Activated CD4-positive, alpha-beta memory T cell treated with anti-CD3 and anti-CD28 coated beads for 36 hours (primary cell): ENCODE measurements around the gene HIKESHI. TPM values are rescaled to one million over a fixed set of nuclear protein-coding genes. Genes with fewer than 3 reads are reported as not detected.

ENCODE experiments used
- CTCF ChIA-PET: fragments of 350-600 bp; sonication (Branson Sonifier 250); formaldehyde crosslinking; loops from one replicate; lab custom pipeline; 2021; ENCODE audit warnings: antibody characterized with exemption, inconsistent platforms; lab: Charles Lee
- POLR2A ChIA-PET: fragments of 350-600 bp; sonication (Branson Sonifier 250); formaldehyde crosslinking; loops from one replicate; lab custom pipeline; 2021; ENCODE audit warnings: antibody characterized with exemption; lab: Charles Lee
- DNase-seq: peaks from one replicate; pipeline ENCODE4 v3.0.0-alpha.2; 2020
- H3K27ac Mint-ChIP-seq: one replicate; pipeline ENCODE4 v1.8.0; 2021; ENCODE audit warnings: mixed read lengths
- H3K27me3 Mint-ChIP-seq: one replicate; pipeline ENCODE4 v1.8.0; 2021; ENCODE audit warnings: mixed read lengths
- H3K36me3 Mint-ChIP-seq: one replicate; pipeline ENCODE4 v1.8.0; 2021; ENCODE audit warnings: mixed read lengths
- H3K4me1 Mint-ChIP-seq: one replicate; pipeline ENCODE4 v1.8.0; 2021; ENCODE audit warnings: low read depth, mixed read lengths
- H3K4me3 Mint-ChIP-seq: one replicate; pipeline ENCODE4 v1.8.0; 2021; ENCODE audit warnings: mild to moderate bottlenecking, mixed read lengths
- H3K9me3 Mint-ChIP-seq: one replicate; pipeline ENCODE4 v1.8.0; 2021; ENCODE audit warnings: mixed read lengths
- intact Hi-C: fragments of 100-400 bp; cut with micrococcal nuclease; formaldehyde crosslinking; loops from one replicate; pipeline ENCODE4 v1.15.1; 2023
- total RNA-seq, 2 experiments: library from RNA; stranded (reverse); gene quantifications; one replicate each; pipeline ENCODE4 v1.2.3, GENCODE V29; 2021

Gene HIKESHI
- total RNA-seq, 2 experiments from 2014 or later, result 53.1 to 55.1 TPM

DNA sequence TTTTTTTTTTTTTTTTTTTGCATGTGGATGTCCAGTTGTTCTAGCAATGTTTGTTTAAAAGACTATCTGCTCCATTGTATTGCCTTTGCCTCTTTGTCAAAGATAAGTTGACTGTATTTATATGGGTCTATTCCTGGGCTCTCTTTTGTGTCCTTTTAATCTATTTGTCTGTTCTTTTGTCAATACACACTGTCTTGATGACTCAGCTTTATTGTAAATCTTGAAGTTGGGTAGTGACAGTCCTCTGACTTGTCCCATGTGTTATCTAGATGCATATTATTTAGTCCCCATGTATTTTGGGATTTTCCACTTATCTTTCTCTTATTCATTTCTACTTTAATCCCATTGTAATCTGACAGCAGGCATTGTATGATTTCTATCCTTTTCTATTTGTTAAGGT is 75.9 kb downstream of the HIKESHI start:
- Mint-ChIP-seq H3K9me3 (peaks cover 4% of the 10 kb centered on the region), H3K4me1 (no peaks in the 10 kb centered on the region), H3K27me3 (peaks cover 9% of the 10 kb centered on the region), H3K4me3 (no peak overlapping the region), H3K27ac (no peak overlapping the region), H3K36me3 (peaks cover 1% of the 10 kb centered on the region)
- intact Hi-C loops, result no loop called here
- ChIA-PET CTCF (no interaction called here), POLR2A (no interaction called here)
- DNase-seq, result no peak

DNA sequence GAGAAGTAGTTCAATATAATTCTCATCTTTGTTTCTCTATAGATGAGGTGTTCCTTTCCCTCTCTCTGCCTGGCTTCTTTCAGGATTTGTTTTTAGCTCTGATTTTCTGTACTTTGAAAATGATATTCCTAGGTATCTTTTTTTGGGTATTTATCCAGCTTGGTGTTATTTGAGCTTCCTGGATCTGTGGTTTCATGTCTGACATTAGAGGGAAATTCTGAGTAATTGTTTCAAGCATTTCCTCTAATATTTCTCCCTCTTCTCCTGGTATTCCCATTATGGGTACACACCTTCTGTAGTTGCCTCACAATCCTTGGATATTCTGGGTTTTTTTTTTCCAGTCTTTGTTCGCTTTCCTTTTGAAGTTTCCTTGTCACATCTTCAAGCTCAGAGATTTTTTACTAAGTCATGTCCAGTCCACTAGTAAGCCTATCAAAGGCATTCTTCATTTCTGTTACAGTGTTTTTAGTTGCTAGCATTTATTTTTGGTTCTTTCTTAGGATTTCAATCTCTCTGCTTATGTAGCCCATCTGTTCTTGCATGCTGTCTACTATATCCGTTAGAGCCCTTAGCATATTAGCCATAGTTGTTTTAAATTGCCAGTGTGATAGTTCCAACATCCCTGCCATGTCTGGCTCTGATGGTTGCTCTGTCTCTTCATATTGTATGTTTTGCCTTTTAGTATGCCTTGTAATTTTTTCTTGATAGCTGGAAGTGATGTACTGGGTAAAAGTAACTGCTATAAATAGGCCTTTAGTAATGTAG is 78.4 kb downstream of the HIKESHI start:
- peaks cover 1% of the 10 kb centered on the region for H3K36me3 Mint-ChIP-seq
- DNase-seq, result no peak
- intact Hi-C loops, result no loop called here
- H3K27ac Mint-ChIP-seq, result no peak overlapping the region
- H3K4me3 Mint-ChIP-seq, result no peak overlapping the region
- CTCF ChIA-PET, result no interaction called here
- no peaks in the 10 kb centered on the region for H3K4me1 Mint-ChIP-seq
- POLR2A ChIA-PET, result no interaction called here
- peaks cover 4% of the 10 kb centered on the region for H3K9me3 Mint-ChIP-seq
- no peaks in the 10 kb centered on the region for H3K27me3 Mint-ChIP-seq

DNA sequence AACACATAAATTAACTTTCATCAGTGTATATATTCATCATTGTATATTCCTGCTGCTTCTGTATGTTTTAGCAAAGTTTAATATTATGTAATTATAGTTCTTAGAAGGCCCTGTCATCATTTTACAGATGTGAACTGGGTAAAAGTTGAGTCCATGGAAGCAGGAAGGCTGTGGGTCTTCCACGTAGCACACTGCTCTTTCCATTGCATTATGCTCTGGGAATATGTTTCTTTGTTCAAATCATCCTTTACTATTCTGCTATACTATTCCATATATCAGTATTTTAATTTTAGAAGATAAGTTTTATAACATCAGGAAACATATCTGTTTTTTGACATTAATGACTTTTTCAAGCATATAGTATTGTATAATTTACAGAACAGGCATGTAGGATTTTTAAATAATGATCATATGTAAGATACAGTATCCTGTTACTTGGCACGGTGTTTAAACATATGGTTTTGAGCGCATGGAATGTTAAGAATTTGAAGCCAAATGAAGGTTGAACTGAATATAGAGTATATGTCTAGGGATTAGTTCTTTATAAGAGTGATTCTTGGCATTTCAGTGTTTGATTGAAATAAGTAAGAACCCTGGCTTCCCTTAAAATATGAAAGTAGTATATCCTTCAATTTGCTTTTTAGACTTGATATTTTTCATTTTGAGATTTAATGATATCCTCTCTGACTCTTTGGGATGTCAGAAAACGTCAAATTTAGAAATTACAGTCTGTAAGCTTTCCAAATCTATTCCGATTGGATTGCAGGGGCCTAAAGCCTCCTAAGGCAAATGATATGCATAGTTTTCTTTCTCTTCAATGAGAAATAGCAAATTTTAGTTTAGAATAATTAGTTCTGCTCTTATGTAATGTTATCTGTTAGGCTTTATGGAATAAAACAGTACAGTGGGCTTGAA is 81.3 kb downstream of the HIKESHI start:
- Mint-ChIP-seq H3K36me3 (no peaks in the 10 kb centered on the region), H3K4me1 (no peaks in the 10 kb centered on the region), H3K27me3 (no peaks in the 10 kb centered on the region), H3K4me3 (no peak overlapping the region), H3K27ac (no peak overlapping the region), H3K9me3 (no peaks in the 10 kb centered on the region)
- CTCF ChIA-PET, result no interaction called here
- intact Hi-C loops, result no loop called here
- no peak for DNase-seq
- POLR2A ChIA-PET, result no interaction called here

DNA sequence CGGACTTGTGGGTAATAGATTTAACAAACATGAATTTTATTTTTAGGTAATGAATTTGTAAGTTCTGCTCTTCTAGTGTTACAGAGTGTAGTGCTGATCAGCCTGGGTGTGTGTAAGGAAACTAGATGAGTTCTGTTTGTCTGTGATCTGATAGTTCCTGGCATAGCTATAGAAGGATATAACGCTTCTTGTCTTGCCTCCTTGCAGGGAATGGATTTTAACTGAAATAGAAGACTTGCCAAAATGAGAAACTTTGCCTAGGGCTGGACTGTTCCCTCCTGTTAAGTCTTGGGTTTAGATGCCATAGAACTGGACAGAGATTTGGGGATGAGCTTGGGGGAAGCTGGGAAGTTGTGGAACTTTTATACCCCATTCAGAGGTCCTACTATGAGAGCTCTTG is 84.2 kb downstream of the HIKESHI start:
- no peak for DNase-seq
- H3K4me1 Mint-ChIP-seq, result no peaks in the 10 kb centered on the region
- no peaks in the 10 kb centered on the region for H3K9me3 Mint-ChIP-seq
- H3K4me3 Mint-ChIP-seq, result no peak overlapping the region
- no peaks in the 10 kb centered on the region for H3K36me3 Mint-ChIP-seq
- POLR2A ChIA-PET, result no interaction called here
- intact Hi-C loops, result no loop called here
- H3K27me3 Mint-ChIP-seq, result no peaks in the 10 kb centered on the region
- CTCF ChIA-PET, result no interaction called here
- H3K27ac Mint-ChIP-seq, result no peak overlapping the region

DNA sequence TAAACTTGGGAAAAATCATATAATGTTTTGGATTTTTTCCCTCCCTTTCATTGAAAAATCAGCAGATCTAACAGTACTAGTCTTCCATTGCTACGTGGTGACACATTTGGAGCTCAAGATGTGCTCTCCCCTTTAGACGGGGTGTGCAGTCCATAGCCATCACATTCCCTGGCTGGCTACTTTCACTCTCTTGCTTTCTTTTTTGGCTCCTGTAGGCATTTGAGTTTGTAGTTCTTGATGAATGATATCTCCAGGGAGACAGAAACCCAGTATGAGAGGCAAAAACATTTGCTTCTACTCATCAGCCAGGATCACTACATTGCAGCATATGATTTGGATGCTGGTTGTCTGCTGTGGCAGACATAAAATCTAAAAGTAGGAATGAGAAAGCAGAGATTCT is 84.7 kb downstream of the HIKESHI start:
- Mint-ChIP-seq H3K9me3 (no peaks in the 10 kb centered on the region), H3K36me3 (no peaks in the 10 kb centered on the region), H3K4me1 (no peaks in the 10 kb centered on the region), H3K27me3 (no peaks in the 10 kb centered on the region), H3K4me3 (no peak overlapping the region), H3K27ac (no peak overlapping the region)
- POLR2A ChIA-PET, result no interaction called here
- no peak for DNase-seq
- CTCF ChIA-PET, result interaction anchor here (0.6 kb wide), 1 partner anchor 448 kb away, joined by 3 read pairs; no protein-coding TSS in a partner anchor
- intact Hi-C loops, result no loop called here

DNA sequence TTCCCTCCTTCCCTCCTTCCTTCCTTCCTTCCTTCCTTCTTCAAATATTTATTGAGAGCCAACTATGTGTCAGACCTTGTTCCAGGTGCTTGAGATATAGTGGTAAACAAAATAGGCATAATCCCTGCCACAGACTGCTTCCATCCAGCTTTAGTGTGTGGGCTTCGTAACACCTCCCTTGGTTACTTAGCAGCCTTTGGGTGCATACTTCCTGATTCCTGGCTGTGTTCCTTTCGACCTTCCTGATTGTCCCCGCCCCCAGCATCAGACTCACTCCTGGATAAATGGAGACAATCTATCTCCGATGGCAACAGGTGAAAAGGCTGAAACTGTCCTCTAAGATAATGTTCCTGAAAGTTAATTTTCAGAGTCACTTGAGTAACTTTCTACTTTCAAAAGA is 86.2 kb downstream of the HIKESHI start:
- intact Hi-C loops, result no loop called here
- ChIA-PET POLR2A (no interaction called here), CTCF (no interaction called here)
- H3K4me1 Mint-ChIP-seq, result no peaks in the 10 kb centered on the region
- no peak overlapping the region for H3K4me3 Mint-ChIP-seq
- DNase-seq, result no peak
- H3K9me3 Mint-ChIP-seq, result no peaks in the 10 kb centered on the region
- no peak overlapping the region for H3K27ac Mint-ChIP-seq
- no peaks in the 10 kb centered on the region for H3K36me3 Mint-ChIP-seq
- H3K27me3 Mint-ChIP-seq, result no peaks in the 10 kb centered on the region

DNA sequence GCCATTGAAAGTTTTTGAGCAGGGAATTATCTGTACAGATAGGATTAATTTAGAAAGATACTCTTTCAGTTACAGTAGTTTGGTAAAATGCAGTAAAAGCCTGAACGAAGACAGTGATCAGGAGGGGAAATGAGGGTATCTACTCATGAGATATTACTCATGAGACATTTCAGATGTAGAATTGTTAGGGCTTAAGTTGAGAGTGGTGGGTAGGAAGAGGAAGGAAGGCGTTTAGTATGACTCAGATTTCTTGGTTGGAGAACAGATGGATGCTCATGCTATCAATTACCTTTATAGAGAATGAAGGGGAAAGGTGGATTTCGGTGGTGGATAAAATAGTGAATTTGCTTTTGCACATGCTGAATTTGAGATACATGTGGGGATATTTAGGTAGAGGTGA is 88.4 kb downstream of the HIKESHI start:
- POLR2A ChIA-PET, result no interaction called here
- Mint-ChIP-seq H3K4me1 (no peaks in the 10 kb centered on the region), H3K36me3 (no peaks in the 10 kb centered on the region), H3K4me3 (no peak overlapping the region), H3K27ac (no peak overlapping the region), H3K9me3 (no peaks in the 10 kb centered on the region), H3K27me3 (no peaks in the 10 kb centered on the region)
- intact Hi-C loops, result no loop called here
- CTCF ChIA-PET, result no interaction called here
- DNase-seq, result no peak

DNA sequence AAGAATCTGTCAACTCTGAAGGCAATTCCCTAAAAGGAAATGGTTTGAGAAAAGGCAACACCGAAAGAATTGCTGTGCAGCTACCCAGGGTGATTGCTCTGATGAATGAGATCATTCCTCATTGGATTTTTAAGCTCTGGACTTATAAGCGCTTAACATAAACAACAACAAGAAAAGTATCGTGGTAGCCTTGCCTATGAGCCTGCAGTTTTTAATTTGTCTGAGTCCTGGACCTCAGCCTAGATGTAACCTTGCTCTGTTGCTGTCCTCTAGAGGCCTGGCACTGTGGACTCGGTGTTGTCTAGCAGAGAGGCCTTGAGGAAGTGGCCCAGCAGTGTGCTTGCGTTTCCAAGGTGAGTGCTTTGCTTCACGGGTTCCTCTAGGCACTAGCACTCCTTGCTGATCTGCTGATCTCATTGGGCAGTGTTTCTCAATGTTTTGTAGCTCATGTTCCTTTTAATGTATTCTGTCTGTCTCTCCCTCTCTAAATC is 93.1 kb downstream of the HIKESHI start:
- Mint-ChIP-seq H3K36me3 (peaks cover 1% of the 10 kb centered on the region), H3K27ac (no peak overlapping the region), H3K4me3 (no peak overlapping the region), H3K27me3 (no peaks in the 10 kb centered on the region), H3K9me3 (no peaks in the 10 kb centered on the region), H3K4me1 (no peaks in the 10 kb centered on the region)
- DNase-seq, result no peak
- POLR2A ChIA-PET, result no interaction called here
- CTCF ChIA-PET, result no interaction called here
- intact Hi-C loops, result no loop called here

Other genes with a start within 250 kb of the HIKESHI start
- 10 to 100 TPM; 75.9 to 90.4 TPM for gene PICALM, start 233.2 kb upstream of the HIKESHI start, total RNA-seq
- gene EED, start 57.5 kb upstream of the HIKESHI start, total RNA-seq, result 100 to 1,000 TPM; 170 TPM
- under 1 TPM; 0.83 to 0.90 TPM for gene CCDC81, start 72.6 kb downstream of the HIKESHI start, total RNA-seq